HCT116 (cell line): ENCODE results near the gene DONSON. TPM values are rescaled to one million over a fixed set of nuclear protein-coding genes. Genes with fewer than 3 reads are reported as not detected.

ENCODE experiments used
- ATAC-seq: fragments of 200-7000 bp; cut with Tn5 transposase; 2 replicates; pipeline ENCODE4 v1.9.1; 2020; ENCODE audit warnings: mild to moderate bottlenecking, moderate library complexity
- BruUV-seq: library from RNA; stranded (reverse); fragments of 400-500 nt; replicated peaks from 2 replicates; lab custom pipeline; 2021; lab: Mats Ljungman, UMichigan
- CTCF ChIA-PET: fragments of 300-600 bp; sonication (Branson Sonifier 250); formaldehyde crosslinking; loops from one replicate; lab custom pipeline; 2021; ENCODE audit warnings: antibody characterized with exemption; lab: Charles Lee
- POLR2A ChIA-PET: fragments of 300-600, 350-600 bp; sonication (Branson Sonifier 250); formaldehyde crosslinking; loops from one replicate; lab custom pipeline; 2021; ENCODE audit warnings: antibody characterized with exemption; lab: Charles Lee
- RAD21 ChIA-PET, 2 experiments: fragments of 300-600 bp; sonication (Branson Sonifier 250); formaldehyde crosslinking; loops; one replicate each; lab custom pipeline; 2023; ENCODE audit warnings: low total read pairs in 2 of 2; ENCODE audit not compliant: uncharacterized antibody in 2 of 2, unreplicated experiment in 2 of 2, low non-redundant PET in 1 of 2; lab: Charles Lee
- DNase-seq: peaks from one replicate; pipeline ENCODE4 v3.0.0-alpha.2; 2010; ENCODE audit warnings: low read depth, low spot score
- H2AFZ ChIP-seq: fragments of 200-600 bp; shearing (Covaris generic), sonication (generic); 2 replicates; pipeline ENCODE4 v1.6.1; 2017; ENCODE audit warnings: low read depth, mixed run types, mixed read lengths, antibody characterized with exemption, low read length; ENCODE audit not compliant: poor library complexity, severe bottlenecking
- H3K27ac ChIP-seq: 2 replicates; pipeline ENCODE4 v1.5.1; 2012; ENCODE audit warnings: low read depth, low read length
- H3K27me3 ChIP-seq: fragments of 200-600 bp; sonication (generic); 2 replicates; pipeline ENCODE4 v1.6.1; 2016; ENCODE audit warnings: mixed run types, low read length, mixed read lengths; ENCODE audit not compliant: insufficient read depth
- H3K36me3 ChIP-seq, 2 experiments: fragments of 200-500 bp in 1 of 2; fragments of 200-600 bp in 1 of 2; sonication (Bioruptor generic) in 1 of 2; sonication (generic) in 1 of 2; 2 replicates each; pipeline versions ENCODE4 v1.5.1 to v1.6.1; 2014 to 2016; ENCODE audit warnings: low read length in 2 of 2, inconsistent platforms in 1 of 2, mixed read lengths in 1 of 2, mixed run types in 1 of 2; ENCODE audit not compliant: insufficient read depth in 2 of 2, control insufficient read depth in 1 of 2
- H3K4me1 ChIP-seq, 2 experiments: fragments of 200-600 bp in 1 of 2; sonication (generic) in 1 of 2; 2 replicates each; pipeline versions ENCODE4 v1.5.1 to v1.6.1; 2012 to 2017; ENCODE audit warnings: low read length in 2 of 2, inconsistent platforms in 1 of 2, mild to moderate bottlenecking in 1 of 2, mixed read lengths in 1 of 2, mixed run types in 1 of 2, moderate library complexity in 1 of 2; ENCODE audit not compliant: insufficient read depth in 2 of 2, control insufficient read depth in 1 of 2
- H3K4me2 ChIP-seq: fragments of 200-600 bp; sonication (generic); 2 replicates; pipeline ENCODE4 v1.6.1; 2017; ENCODE audit warnings: mixed run types, low read length, mixed read lengths
- H3K4me3 ChIP-seq, 2 experiments: fragments of 200-600 bp in 1 of 2; sonication (generic) in 1 of 2; replicated peaks in 1 of 2; 2 replicates each; pipeline ENCODE4 v1.5.1; 2011 to 2016; ENCODE audit warnings: low read length in 2 of 2, control low read depth in 1 of 2, low read depth in 1 of 2, mild to moderate bottlenecking in 1 of 2, mixed read lengths in 1 of 2, mixed run types in 1 of 2
- H3K79me2 ChIP-seq: fragments of 200-600 bp; sonication (generic); 2 replicates; pipeline ENCODE4 v1.6.1; 2017; ENCODE audit warnings: mild to moderate bottlenecking, mixed run types, low read length, moderate library complexity, mixed read lengths; ENCODE audit not compliant: insufficient read depth
- H3K9ac ChIP-seq: fragments of 200-600 bp; sonication (generic); 2 replicates; pipeline ENCODE4 v1.6.1; 2016; ENCODE audit warnings: low read length, mixed read lengths
- H3K9me2 ChIP-seq: fragments of 200-600 bp; sonication (generic), shearing (Covaris generic); 2 replicates; pipeline ENCODE4 v1.6.1; 2017; ENCODE audit warnings: mixed run types, mild to moderate bottlenecking, moderate library complexity; ENCODE audit not compliant: insufficient read depth
- H3K9me3 ChIP-seq, 2 experiments: fragments of 200-500 bp in 1 of 2; fragments of 200-600 bp in 1 of 2; sonication (Bioruptor generic) in 1 of 2; sonication (generic) in 1 of 2; 2 replicates each; pipeline ENCODE4 v1.6.1; 2014 to 2017; ENCODE audit warnings: low read length in 2 of 2, mixed read lengths in 2 of 2, inconsistent platforms in 1 of 2, low read depth in 1 of 2, mild to moderate bottlenecking in 1 of 2, mixed run types in 1 of 2, moderate library complexity in 1 of 2; ENCODE audit not compliant: control insufficient read depth in 1 of 2, insufficient read depth in 1 of 2
- H4K20me1 ChIP-seq: fragments of 200-600 bp; sonication (generic), shearing (Covaris generic); 2 replicates; pipeline ENCODE4 v1.6.1; 2017; ENCODE audit warnings: mixed run types, mild to moderate bottlenecking, moderate library complexity; ENCODE audit not compliant: insufficient read depth
- ATF3 ChIP-seq: IDR thresholded peaks from 2 replicates; pipeline ENCODE4 v1.6.1; 2012
- CBX3 ChIP-seq: IDR thresholded peaks from 2 replicates; pipeline ENCODE4 v1.6.1; 2012; ENCODE audit warnings: low read depth
- CEBPB ChIP-seq: IDR thresholded peaks from 2 replicates; pipeline ENCODE4 v1.6.1; 2012; ENCODE audit warnings: low read depth
- EGR1 ChIP-seq: IDR thresholded peaks from 2 replicates; pipeline ENCODE4 v1.6.1; 2012; ENCODE audit warnings: low read depth
- ELF1 ChIP-seq: IDR thresholded peaks from 2 replicates; pipeline ENCODE4 v1.6.1; 2012; ENCODE audit warnings: low read depth, borderline replicate concordance
- JUND ChIP-seq: IDR thresholded peaks from 2 replicates; pipeline ENCODE4 v1.6.1; 2012
- POLR2A ChIP-seq: IDR thresholded peaks from 2 replicates; pipeline ENCODE4 v1.7.0; 2011; ENCODE audit warnings: borderline replicate concordance; ENCODE audit not compliant: insufficient read depth, insufficient read length; ENCODE audit errors: extremely low read depth
- POLR2AphosphoS5 ChIP-seq: IDR thresholded peaks from 2 replicates; pipeline ENCODE4 v1.6.1; 2011; ENCODE audit warnings: mild to moderate bottlenecking, low read depth, low read length, moderate library complexity
- RAD21 ChIP-seq: IDR thresholded peaks from 2 replicates; pipeline ENCODE4 v1.6.1; 2012; ENCODE audit warnings: low read depth, mild to moderate bottlenecking
- REST ChIP-seq: IDR thresholded peaks from 2 replicates; pipeline ENCODE4 v1.6.1; 2012; ENCODE audit warnings: low read depth
- SIN3A ChIP-seq: IDR thresholded peaks from 2 replicates; pipeline ENCODE4 v1.6.1; 2012; ENCODE audit warnings: low read depth
- SP1 ChIP-seq: IDR thresholded peaks from 2 replicates; pipeline ENCODE4 v1.6.1; 2012; ENCODE audit warnings: low read depth
- SRF ChIP-seq: IDR thresholded peaks from 2 replicates; pipeline ENCODE4 v1.6.1; 2012; ENCODE audit warnings: low read depth
- TCF7L2 ChIP-seq: IDR thresholded peaks from 2 replicates; pipeline ENCODE4 v1.7.0; 2011; ENCODE audit warnings: borderline replicate concordance, inconsistent platforms; ENCODE audit not compliant: insufficient read depth, insufficient read length; ENCODE audit errors: extremely low read depth
- YY1 ChIP-seq: IDR thresholded peaks from 2 replicates; pipeline ENCODE4 v1.6.1; 2011; ENCODE audit warnings: low read length, low read depth, moderate library complexity, mild to moderate bottlenecking; ENCODE audit not compliant: insufficient replicate concordance; ENCODE audit errors: extremely low read depth
- ZFX ChIP-seq: fragments of 450-650 bp; IDR thresholded peaks from 2 replicates; pipeline ENCODE4 v1.6.1; 2017
- ZNF274 ChIP-seq: fragments of 200-500 bp; sonication (Bioruptor generic); IDR thresholded peaks from 2 replicates; pipeline ENCODE4 v1.6.1; 2014; ENCODE audit warnings: mild to moderate bottlenecking, low read depth, low read length, inconsistent platforms
- intact Hi-C: fragments of 100-400 bp; cut with micrococcal nuclease; formaldehyde crosslinking; loops from 2 replicates; pipeline ENCODE4 v1.10.0; 2022
- total RNA-seq: library from RNA; stranded (reverse); gene quantifications from one replicate; pipeline ENCODE4 v1.2.1, GENCODE V29; 2021; ENCODE audit not compliant: unreplicated experiment
- TF ChIP-seq, protein P1 (sequence below), 3 experiments: fragments of 200-600 bp in 1 of 3; sonication (generic) in 1 of 3; IDR thresholded peaks in 2 of 3; conservative IDR thresholded peaks in 1 of 3; 2 replicates each; pipeline ENCODE4 v1.5.1; 2012 to 2017; ENCODE audit warnings: low read depth in 2 of 3, low read length in 2 of 3, antibody characterized with exemption in 1 of 3, borderline replicate concordance in 1 of 3, control low read depth in 1 of 3, mild to moderate bottlenecking in 1 of 3, mixed read lengths in 1 of 3, mixed run types in 1 of 3, moderate library complexity in 1 of 3; ENCODE audit not compliant: insufficient read depth in 1 of 3
- TF ChIP-seq, protein P2 (sequence below): IDR thresholded peaks from 2 replicates; pipeline ENCODE4 v1.6.1; 2011; ENCODE audit warnings: mild to moderate bottlenecking, low read length, moderate library complexity; ENCODE audit not compliant: insufficient replicate concordance; ENCODE audit errors: extremely low read depth
- TF ChIP-seq, protein P3 (sequence below): IDR thresholded peaks from 2 replicates; pipeline ENCODE4 v1.6.1; 2012

Gene DONSON
- total RNA-seq, 1 experiment from 2014 or later: 31.7 TPM

GRCh38 chr21:33537212-33537611 is 51.3 kb downstream of the DONSON start:
- Histone ChIP-seq H3K79me2 (peaks cover 90% of the 10 kb centered on the region), H3K9me2 (no peaks in the 10 kb centered on the region), H3K27me3 (no peaks in the 10 kb centered on the region), H3K9me3 (no peaks in the 10 kb centered on the region)
- no peak for DNase-seq
- no TSS peak for BruUV-seq
- POLR2A ChIA-PET: interaction anchor here (1.0 kb wide), 1 partner anchor 57 kb away, joined by 3 read pairs; the partner anchor contains the start of gene TMEM50B
- TF ChIP-seq YY1: no peak
- no peak for TF ChIP-seq SP1
- TF ChIP-seq ZFX: no peak
- no peak for TF ChIP-seq EGR1
- TF ChIP-seq, protein P1, sequence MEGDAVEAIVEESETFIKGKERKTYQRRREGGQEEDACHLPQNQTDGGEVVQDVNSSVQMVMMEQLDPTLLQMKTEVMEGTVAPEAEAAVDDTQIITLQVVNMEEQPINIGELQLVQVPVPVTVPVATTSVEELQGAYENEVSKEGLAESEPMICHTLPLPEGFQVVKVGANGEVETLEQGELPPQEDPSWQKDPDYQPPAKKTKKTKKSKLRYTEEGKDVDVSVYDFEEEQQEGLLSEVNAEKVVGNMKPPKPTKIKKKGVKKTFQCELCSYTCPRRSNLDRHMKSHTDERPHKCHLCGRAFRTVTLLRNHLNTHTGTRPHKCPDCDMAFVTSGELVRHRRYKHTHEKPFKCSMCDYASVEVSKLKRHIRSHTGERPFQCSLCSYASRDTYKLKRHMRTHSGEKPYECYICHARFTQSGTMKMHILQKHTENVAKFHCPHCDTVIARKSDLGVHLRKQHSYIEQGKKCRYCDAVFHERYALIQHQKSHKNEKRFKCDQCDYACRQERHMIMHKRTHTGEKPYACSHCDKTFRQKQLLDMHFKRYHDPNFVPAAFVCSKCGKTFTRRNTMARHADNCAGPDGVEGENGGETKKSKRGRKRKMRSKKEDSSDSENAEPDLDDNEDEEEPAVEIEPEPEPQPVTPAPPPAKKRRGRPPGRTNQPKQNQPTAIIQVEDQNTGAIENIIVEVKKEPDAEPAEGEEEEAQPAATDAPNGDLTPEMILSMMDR (IDR thresholded peaks at IDR 0.05 in 2 of 3, conservative IDR thresholded peaks at IDR 0.05 in 1 of 3; ENCODE audit: borderline replicate concordance in 1 of 3, insufficient read depth in 1 of 3, low read depth in 2 of 3, low read length in 2 of 3): no peak
- no peak for TF ChIP-seq ELF1
- TF ChIP-seq, protein P2, sequence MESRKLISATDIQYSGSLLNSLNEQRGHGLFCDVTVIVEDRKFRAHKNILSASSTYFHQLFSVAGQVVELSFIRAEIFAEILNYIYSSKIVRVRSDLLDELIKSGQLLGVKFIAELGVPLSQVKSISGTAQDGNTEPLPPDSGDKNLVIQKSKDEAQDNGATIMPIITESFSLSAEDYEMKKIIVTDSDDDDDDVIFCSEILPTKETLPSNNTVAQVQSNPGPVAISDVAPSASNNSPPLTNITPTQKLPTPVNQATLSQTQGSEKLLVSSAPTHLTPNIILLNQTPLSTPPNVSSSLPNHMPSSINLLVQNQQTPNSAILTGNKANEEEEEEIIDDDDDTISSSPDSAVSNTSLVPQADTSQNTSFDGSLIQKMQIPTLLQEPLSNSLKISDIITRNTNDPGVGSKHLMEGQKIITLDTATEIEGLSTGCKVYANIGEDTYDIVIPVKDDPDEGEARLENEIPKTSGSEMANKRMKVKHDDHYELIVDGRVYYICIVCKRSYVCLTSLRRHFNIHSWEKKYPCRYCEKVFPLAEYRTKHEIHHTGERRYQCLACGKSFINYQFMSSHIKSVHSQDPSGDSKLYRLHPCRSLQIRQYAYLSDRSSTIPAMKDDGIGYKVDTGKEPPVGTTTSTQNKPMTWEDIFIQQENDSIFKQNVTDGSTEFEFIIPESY: no peak
- no peak for TF ChIP-seq CBX3
- no peak for TF ChIP-seq ATF3
- TF ChIP-seq RAD21: no peak
- TF ChIP-seq JUND: no peak
- no peak for TF ChIP-seq CEBPB
- no peak for TF ChIP-seq REST
- no peak for TF ChIP-seq POLR2A
- TF ChIP-seq POLR2AphosphoS5: no peak
- no peak for TF ChIP-seq SIN3A
- TF ChIP-seq, protein P3, sequence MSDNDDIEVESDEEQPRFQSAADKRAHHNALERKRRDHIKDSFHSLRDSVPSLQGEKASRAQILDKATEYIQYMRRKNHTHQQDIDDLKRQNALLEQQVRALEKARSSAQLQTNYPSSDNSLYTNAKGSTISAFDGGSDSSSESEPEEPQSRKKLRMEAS: no peak
- no peak for TF ChIP-seq ZNF274
- no peak for TF ChIP-seq TCF7L2
- TF ChIP-seq SRF: no peak
- TF ChIP-seq, all 23 proteins: peak for 0
- ChIA-PET RAD21 (no interaction called here), CTCF (no interaction called here)
- Histone ChIP-seq H2AFZ (no peak overlapping the region), H3K9ac (no peak overlapping the region), H3K4me1 (peaks cover 8% of the 10 kb centered on the region in 2 experiments; a peak in 3 of 4 replicates), H3K4me2 (no peak overlapping the region), H3K27ac (no peak overlapping the region), H4K20me1 (peaks cover 10% of the 10 kb centered on the region; the same call in 1 of the 2 replicates), H3K36me3 (peaks cover 55 to 80% of the 10 kb centered on the region in 2 experiments), H3K4me3 (no peak overlapping the region)
- no peak for ATAC-seq
- intact Hi-C loops: no loop called here
